Activated CD8-positive, alpha-beta memory T cell treated with anti-CD3 and anti-CD28 coated beads for 1 hour (primary cell): ENCODE measurements around the gene MUC5AC.
"Not testable (repeated sequence)": the region's sequence is repeated elsewhere in the genome, so short reads cannot be mapped to it uniquely, and the experiment has no call there.

Experiments
- DNase-seq, 2 donors: peaks; one replicate each; pipeline ENCODE4 v3.0.0-alpha.2; 2020; ENCODE audit warnings: low read depth in 1 of 2; ENCODE audit errors: extremely low read depth in 1 of 2

MUC5AC gene

DNA sequence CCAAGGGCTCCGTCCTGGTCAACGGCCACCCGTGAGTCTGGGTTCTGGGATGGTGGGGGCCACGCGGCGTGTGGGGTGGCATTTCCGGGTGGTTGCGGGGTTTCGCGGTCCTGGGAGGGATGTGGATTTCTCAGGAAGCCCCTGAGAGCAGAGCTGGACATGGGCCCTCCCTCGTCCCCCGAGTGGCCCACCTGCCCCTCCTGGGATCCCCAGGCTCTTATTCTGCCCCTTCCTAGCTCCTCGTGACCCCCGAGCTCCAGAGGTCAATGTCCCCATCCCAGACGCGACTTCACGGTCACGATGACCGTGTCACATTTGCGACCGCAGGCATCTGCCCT lies 4.4 kb downstream of the MUC5AC start:
- no peak for DNase-seq

DNA sequence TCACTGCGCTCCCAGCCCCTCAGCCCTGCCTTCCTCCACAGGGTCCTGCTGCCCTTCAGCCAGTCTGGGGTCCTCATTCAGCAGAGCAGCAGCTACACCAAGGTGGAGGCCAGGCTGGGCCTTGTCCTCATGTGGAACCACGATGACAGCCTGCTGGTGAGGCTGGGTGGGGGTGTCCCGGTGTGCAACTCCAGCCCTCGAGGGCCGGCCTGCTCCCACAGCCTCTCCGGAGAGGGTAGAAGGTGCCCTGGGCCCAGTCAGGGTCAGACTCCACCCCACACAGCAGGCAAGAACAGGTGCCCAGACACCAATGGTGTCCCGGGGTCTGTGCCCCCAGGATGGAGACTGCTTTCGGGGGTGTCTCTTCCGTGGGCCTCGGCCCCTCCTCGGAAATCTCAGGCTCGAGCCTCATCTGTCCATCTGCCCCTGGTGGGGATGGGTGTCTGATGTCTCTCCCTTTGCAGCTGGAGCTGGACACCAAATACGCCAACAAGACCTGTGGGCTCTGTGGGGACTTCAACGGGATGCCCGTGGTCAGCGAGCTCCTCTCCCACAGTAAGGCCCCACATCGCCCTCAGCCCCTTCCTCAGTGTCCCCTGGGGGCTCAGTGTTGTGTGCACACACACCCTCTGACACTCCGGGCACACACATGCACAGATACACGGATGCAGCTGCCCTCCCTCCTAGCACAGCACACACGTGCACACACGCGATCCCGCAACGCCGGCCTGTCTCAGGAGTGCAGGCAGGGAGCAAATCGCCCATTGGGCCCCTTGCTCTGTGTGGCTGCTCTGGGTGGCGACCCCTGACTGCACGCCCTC lies 4.9 kb downstream of the MUC5AC start:
- no peak for DNase-seq

DNA sequence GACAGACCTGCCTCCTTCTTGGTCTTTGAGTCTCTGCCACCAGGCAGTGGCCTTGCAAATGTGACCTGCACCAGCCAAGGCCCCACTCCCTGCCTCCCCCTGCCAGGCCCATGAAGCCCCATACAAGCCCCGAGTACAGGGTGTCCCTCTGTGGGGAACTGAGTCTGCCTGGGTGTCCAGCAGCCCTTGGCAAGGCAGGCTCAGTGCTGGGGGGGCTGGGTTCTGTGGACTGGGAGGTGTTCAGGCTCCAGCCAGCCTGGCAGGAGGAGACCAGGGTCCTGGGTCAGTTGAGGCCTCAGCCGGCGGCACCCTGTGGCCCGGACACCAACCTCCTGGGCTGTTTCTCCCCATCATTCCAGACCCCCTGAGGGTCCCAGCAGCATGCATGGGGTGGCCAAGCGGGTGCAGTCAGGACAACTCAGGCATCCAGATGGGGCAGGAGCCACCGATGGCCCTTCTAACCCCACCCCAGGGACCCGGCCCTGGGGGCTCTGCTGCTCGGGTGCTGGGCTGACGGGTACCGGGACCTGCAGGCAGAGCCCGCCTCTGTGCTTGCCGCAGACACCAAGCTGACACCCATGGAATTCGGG lies 5.7 kb downstream of the MUC5AC start:
- DNase-seq = no peak

DNA sequence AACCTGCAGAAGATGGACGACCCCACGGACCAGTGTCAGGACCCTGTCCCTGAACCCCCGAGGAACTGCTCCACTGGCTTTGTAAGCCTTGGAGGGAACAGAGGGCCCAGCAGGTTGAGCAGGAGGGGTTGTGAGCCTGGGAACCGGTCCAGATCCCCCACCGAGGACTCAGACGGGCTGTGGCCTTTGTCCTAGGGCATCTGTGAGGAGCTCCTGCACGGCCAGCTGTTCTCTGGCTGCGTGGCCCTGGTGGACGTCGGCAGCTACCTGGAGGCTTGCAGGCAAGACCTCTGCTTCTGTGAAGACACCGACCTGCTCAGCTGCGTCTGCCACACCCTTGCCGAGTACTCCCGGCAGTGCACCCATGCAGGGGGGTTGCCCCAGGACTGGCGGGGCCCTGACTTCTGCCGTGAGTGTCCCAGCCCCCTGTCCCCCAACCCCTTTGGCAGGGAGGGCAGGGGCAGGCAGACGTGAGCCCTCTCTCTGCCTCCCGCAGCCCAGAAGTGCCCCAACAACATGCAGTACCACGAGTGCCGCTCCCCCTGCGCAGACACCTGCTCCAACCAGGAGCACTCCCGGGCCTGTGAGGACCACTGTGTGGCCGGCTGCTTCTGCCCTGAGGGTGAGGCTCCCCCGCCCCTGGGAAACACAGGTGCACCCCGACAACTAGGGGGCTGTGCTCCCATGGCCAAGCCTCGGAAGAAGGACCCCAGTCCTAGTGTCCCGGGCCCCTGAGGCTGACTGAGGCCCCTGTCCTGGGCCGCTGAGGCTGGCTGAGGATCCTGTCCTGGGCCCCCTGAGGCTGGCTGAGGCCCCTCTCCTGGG lies 6.4 kb downstream of the MUC5AC start:
- no peak for DNase-seq

DNA sequence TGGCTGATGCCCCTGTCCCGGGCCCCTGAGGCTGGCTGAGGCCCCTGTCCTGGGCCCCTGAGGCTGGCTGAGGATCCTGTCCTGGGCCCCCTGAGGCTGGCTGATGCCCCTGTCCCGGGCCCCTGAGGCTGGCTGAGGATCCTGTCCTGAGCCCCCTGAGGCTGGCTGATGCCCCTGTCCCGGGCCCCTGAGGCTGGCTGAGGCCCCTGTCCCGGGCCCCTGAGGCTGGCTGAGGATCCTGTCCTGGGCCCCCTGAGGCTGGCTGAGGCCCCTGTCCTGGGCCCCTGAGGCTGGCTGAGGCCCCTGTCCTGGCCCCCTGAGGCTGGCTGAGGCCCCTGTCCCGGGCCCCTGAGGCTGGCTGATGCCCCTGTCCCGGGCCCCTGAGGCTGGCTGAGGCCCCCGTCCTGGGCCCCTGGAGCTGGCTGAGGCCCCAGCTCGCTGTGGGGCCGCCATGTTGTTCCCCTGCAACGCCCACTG lies 7.1 kb downstream of the MUC5AC start:
- DNase-seq = not testable (repeated sequence)

DNA sequence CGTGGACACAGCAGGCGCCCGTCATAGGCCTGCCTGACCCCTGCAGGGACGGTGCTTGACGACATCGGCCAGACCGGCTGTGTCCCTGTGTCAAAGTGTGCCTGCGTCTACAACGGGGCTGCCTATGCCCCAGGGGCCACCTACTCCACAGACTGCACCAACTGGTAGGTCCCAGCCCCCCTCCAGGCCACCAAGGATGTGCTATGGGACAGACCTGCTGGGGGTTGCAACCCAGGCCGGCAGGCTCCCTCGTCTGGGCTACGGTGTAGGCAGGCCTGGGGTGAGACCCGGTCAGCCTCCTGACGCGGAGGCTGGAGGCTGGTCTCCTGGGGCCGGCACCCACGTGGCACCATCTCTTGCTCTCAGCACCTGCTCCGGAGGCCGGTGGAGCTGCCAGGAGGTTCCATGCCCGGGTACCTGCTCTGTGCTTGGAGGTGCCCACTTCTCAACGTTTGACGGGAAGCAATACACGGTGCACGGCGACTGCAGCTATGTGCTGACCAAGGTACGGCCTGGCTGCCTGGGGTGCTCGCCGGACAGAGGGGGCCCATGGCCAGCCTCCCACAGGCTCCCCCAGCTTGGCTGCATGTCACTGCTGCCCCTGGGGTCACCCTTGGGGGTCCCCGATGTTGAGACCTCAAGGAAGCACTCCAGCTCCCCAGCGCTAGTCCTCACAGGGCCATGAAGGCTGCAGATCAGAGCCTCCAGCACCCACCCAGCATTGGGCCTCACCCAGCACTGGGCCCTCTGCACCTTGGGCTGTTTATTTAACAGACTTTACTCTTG lies 7.7 kb downstream of the MUC5AC start:
- no peak for DNase-seq

DNA sequence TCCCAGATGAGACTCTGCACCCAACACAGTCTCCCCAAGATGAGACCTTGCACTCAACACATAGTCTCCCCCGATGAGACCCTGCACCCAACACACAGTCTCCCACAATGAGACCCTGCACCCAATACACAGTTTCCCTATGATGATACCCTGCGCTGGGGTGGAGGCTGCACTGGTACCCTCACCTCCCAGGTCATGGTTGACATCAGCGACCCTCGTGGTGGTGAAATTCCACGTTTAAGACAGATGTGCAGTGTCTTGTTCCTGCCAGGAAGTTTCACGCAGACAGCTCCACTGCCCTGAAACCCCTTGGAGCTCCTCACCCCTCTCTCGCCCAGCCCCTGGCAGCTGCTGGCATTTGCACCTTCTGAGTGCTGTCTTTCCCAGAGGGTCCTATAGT lies 9.5 kb downstream of the MUC5AC start:
- no peak for DNase-seq

DNA sequence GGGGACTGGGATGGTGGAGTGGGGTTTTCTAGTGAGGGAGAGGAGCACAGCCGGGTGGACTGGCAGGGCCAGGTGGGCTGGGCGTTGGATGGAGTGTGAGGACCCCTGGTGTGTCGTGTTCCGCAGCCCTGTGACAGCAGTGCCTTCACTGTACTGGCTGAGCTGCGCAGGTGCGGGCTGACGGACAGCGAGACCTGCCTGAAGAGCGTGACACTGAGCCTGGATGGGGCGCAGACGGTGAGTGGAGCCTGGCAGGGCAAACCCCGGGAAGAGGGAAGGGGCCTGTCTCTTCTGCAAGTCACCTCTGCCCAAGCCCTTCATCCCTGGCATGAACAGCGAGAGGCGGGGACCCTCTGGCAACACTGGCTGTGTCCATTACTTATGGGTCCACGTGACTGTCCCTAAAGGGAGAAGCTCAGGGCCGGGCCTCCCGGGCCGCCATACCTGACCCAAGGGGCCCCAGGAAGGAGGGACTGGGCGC lies 10.0 kb downstream of the MUC5AC start:
- DNase-seq = no peak

DNA sequence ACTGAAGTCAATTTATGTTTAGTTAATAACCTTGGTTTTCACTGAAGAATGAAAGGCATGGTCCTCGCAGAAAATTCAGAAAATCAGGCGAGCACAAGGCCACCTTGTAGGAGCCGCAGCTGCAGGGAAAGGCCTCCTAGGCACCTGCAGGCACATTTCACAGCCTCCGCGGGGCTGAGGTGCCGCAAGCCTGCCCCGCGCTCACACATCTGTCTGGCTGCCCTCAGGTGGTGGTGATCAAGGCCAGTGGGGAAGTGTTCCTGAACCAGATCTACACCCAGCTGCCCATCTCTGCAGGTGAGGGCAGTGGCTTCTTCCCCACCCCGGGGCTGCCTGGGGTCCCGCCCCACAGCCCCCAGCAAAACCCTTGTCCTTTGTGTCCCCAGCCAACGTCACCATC lies 10.5 kb downstream of the MUC5AC start:
- DNase-seq = no peak

DNA sequence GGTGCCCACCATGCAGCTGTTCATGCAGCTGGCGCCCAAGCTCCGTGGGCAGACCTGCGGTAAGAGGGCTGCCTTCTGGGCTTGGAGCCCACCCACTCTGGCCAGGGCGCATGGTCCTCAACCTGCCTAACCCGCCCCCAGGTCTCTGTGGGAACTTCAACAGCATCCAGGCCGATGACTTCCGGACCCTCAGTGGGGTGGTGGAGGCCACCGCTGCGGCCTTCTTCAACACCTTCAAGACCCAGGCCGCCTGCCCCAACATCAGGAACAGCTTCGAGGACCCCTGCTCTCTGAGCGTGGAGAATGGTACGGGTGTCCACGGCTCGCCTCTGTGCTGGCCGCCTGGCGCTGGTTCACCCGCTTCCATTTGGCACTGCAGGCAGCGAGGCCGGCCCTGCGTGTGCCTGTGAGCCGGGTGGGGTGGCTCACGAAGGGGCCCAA lies 11.0 kb downstream of the MUC5AC start:
- no peak for DNase-seq

DNA sequence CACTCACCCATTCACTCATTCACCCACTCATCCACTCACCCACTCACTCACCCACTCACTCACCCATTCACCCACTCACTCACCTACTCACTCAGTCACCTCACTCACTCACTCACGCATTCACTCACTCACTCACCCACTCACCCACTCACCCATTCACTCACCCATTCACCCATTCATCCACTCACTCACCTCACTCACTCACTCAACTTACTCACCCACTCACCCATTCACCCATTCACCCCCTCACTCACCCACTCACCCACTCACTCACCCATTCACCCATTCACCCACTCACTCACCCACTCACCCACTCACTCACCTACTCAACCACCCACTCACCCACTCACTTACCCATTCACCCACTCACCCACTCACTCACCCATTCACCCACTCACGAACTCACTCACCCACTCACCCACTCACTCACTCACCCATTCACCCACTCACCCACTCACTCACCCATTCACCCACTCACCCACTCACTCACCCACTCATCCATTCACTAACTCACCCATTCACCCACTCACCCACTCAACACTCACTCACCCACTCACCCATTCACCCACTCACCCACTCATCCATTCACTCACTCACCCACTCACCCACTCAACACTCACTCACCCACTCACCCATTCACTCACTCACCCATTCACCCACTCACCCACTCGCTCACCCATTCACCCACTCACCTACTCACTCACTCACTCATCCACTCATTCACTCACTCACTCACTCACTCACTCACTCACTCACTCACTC lies 13.7 kb downstream of the MUC5AC start:
- no peak for DNase-seq

DNA sequence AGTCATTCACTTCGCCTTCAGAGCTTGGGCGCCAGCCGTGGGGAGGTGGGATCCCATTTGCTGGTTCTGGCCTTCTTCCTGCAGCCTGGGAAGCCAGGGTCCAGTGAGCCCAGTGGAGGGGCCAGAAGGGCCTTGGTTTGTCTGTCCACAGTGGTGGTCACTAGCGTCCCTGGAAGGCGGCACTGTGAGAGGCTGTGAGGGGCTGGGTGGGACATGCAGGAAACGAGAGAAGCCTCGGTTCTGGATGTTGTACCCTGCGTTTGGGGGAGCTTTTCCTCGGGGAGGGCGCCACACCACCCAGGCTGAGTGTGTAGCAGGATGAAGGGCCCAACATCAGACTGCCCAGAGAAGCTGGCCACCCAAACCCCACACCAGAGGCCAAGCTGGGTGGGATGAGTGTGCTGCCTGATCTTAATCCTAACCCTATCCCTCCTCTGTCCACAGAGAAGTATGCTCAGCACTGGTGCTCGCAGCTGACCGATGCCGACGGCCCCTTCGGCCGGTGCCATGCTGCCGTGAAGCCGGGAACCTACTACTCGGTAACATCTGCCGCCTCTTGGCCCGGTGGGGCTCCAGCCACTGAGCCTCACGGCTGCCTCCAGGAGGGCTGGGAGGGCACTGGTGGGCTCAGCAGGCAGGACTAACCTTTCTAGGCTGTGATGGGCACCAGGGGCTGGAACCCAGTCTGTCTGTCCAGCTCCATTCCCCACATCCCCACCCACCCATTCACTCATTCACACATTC lies 14.4 kb downstream of the MUC5AC start:
- DNase-seq = no peak

DNA sequence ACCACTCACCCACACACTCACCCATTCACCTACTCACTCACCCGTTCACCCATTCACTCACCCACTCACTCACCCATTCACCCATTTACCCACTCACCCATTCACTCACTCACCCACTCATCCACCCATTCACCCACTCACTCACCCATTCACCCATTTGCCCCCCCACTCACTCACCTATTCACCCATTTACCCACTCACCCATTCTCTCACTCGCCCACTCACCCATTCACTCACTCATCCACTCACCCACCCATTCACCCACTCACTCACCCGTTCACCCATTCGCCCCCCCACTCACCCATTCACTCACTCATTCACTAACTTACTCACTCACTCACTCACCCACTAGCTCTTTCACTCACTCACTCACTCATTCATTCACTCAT lies 15.0 kb downstream of the MUC5AC start:
- DNase-seq = no peak

DNA sequence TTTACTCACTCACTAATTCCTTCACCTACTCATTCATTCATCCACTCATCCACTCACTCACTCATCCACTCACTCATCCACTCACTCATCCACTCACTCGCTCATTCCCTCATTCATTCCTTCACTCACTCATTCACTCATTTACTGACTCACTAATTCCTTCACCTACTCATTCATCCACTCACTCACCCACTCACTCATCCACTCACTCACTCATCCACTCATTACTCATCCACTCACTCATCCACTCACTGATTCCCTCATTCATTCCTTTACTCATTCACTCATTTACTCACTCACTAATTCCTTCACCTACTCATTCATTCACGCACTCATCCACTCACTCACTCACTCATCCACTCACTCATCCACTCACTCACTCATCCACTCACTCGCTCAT lies 15.6 kb downstream of the MUC5AC start:
- not testable (repeated sequence) for DNase-seq

DNA sequence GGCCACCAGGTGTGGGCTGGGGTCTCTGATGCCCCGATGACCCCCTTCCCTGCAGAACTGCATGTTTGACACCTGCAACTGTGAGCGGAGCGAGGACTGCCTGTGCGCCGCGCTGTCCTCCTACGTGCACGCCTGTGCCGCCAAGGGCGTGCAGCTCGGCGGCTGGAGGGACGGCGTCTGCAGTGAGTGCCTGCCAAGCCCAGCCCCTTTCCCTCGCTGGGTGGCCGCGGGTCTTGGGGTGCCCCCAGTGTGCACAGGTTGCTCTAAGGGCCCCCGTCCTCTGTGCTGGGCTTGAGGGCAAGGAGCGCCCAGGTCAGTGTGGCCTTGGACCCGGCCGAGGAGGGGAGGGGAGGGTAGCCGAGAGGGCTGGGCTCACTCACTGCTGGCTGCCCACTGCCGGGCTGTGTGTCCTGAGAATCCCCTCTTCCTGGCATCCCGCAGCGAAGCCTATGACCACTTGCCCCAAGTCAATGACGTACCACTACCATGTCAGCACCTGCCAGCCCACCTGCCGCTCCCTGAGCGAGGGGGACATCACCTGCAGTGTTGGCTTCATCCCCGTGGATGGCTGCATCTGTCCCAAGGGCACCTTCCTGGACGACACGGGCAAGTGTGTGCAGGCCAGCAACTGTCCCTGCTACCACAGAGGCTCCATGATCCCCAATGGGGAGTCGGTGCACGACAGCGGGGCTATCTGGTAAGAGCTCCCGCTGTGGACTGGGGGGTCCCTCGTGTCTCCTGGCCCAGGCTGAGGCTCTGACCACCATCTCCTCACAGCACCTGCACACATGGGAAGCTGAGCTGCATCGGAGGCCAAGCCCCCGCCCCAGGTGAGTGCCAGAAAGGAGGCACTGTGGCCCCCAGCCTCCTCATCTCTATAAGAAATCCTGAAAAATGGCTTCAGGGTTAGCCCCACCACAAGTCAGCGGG lies 17.0 kb downstream of the MUC5AC start:
- no peak for DNase-seq

DNA sequence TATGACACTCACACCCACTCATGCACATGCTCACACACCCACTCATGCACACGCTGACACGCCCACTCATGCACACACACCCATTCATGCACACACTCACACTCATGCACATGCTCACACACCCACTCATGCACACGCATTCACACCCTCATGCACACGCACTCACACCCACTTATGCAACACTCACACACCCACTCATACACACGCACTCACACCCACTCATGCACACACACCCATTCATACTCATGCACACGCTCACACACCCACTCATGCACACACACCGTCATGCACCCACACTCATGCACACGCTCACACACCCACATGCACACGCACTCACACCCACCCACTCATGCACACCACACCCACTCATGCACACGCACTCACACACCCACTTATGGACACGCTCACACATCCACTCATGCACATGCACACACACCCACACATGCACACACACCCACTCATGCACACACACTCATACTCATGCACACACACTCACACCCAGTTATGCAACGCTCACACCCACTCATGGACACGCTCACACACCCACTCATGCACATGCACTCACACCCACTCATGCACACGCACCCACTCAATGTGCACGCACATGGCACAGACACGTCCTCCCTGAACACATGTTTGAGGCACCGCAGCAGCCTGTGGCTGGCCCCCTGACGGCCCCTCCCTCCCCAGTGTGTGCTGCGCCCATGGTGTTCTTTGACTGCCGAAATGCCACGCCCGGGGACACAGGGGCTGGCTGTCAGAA lies 17.9 kb downstream of the MUC5AC start:
- no peak for DNase-seq

DNA sequence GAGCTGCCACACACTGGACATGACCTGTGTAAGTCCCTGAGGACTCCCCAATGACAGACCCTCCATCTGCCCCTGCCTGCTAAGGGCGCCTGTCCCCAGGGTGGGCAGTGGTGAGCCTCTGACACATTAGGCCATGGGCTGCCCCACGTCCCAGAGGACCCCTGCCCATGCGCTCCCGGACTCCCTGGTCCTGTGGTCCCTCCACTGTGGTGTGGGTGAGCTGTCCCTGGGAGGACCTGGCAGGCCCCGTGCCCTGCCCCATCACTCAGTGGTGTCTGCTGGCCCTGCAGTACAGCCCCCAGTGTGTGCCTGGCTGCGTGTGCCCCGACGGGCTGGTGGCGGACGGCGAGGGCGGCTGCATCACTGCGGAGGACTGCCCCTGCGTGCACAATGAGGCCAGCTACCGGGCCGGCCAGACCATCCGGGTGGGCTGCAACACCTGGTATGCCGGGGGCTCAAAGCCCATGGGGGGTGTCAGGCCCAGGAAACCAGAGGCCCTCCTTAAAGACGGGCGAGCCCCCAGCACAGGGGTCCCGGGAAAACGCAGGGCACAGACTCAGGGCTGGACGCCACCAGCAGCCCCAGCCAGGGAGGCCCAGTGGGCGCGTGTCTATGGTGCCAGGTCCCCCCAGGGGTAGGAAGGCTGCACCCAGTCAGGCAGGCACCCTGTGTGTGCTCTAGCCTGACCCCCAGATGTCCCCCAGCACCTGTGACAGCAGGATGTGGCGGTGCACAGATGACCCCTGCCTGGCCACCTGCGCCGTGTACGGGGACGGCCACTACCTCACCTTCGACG lies 18.7 kb downstream of the MUC5AC start:
- DNase-seq = no peak
